Endothelial cell of umbilical vein (primary cell): ENCODE measurements around the gene KRT8. TPM values are rescaled to one million over a fixed set of nuclear protein-coding genes. Genes with fewer than 3 reads are reported as not detected.
A peak's percentile ranks its signal among the peaks of the same experiment; 100 is the strongest.

Experiments used
- BruUV-seq: library from RNA; stranded (reverse); fragments of 400-500 nt; replicated peaks from 2 replicates; lab custom pipeline; 2021; lab: Mats Ljungman, UMichigan
- CTCF ChIA-PET: fragments of 300-600, 350-600 bp; sonication (Branson Sonifier 250); formaldehyde crosslinking; loops from one replicate; lab custom pipeline; 2021; ENCODE audit warnings: antibody characterized with exemption, inconsistent platforms; lab: Charles Lee
- POLR2A ChIA-PET: fragments of 300-600, 350-600 bp; sonication (Branson Sonifier 250); formaldehyde crosslinking; loops from one replicate; lab custom pipeline; 2021; ENCODE audit warnings: antibody characterized with exemption, inconsistent platforms; lab: Charles Lee
- DNase-seq: peaks from one replicate; pipeline ENCODE4 v3.0.0-alpha.2; 2011; ENCODE audit warnings: low read depth, low spot score
- FAIRE-seq: peaks from 2 replicates; lab custom pipeline; 2011; peaks lifted over from hg19 to GRCh38; lab: Jason Lieb, UNC
- H2AFZ ChIP-seq: 2 replicates; pipeline ENCODE4 v1.6.0; 2012; ENCODE audit warnings: low read depth, low read length, control low read depth, inconsistent platforms
- H3K27ac ChIP-seq: 2 replicates; pipeline ENCODE4 v1.5.1; 2011; ENCODE audit warnings: low read depth, mild to moderate bottlenecking, control low read depth, low read length, moderate library complexity; ENCODE audit not compliant: insufficient read depth
- H3K27me3 ChIP-seq, 2 experiments: 2 replicates each; pipeline versions ENCODE4 v1.6.0 to v1.6.1; 2011; ENCODE audit warnings: low read length in 2 of 2, mixed read lengths in 1 of 2; ENCODE audit not compliant: control insufficient read depth in 2 of 2, insufficient read depth in 2 of 2
- H3K36me3 ChIP-seq, 2 experiments: 2 replicates in 1 of 2; 3 replicates in 1 of 2; pipeline ENCODE4 v1.5.1; 2011; ENCODE audit warnings: low read length in 2 of 2, mild to moderate bottlenecking in 1 of 2, moderate library complexity in 1 of 2; ENCODE audit not compliant: control insufficient read depth in 2 of 2, insufficient read depth in 2 of 2; ENCODE audit errors: extremely low read depth in 1 of 2
- H3K4me1 ChIP-seq: 3 replicates; pipeline ENCODE4 v1.5.1; 2011; ENCODE audit warnings: mild to moderate bottlenecking, low read length; ENCODE audit not compliant: control insufficient read depth, insufficient read depth; ENCODE audit errors: extremely low read depth
- H3K4me2 ChIP-seq: 2 replicates; pipeline ENCODE4 v1.6.1; 2011; ENCODE audit warnings: low read length, control low read depth, mixed read lengths; ENCODE audit not compliant: insufficient read depth
- H3K4me3 ChIP-seq, 3 experiments: fragments of 200-600 bp in 1 of 3; sonication (generic), shearing (Covaris generic) in 1 of 3; replicated peaks in 1 of 3; 2 replicates each; pipeline ENCODE4 v1.5.1; 2011 to 2016; ENCODE audit warnings: control low read depth in 3 of 3, low read length in 3 of 3, mild to moderate bottlenecking in 2 of 3, inconsistent platforms in 1 of 3, low read depth in 1 of 3, moderate library complexity in 1 of 3; ENCODE audit not compliant: insufficient read depth in 1 of 3
- H3K79me2 ChIP-seq: 2 replicates; pipeline ENCODE4 v1.6.0; 2012; ENCODE audit warnings: low read length, inconsistent platforms; ENCODE audit not compliant: control insufficient read depth, insufficient read depth
- H3K9ac ChIP-seq: replicated peaks from 2 replicates; pipeline ENCODE3; 2011; ENCODE audit warnings: low read length, control low read depth; ENCODE audit not compliant: insufficient read depth; ENCODE audit errors: extremely low read depth
- H3K9me1 ChIP-seq: replicated peaks from 3 replicates; pipeline ENCODE4 v1.6.0; 2011; ENCODE audit warnings: mild to moderate bottlenecking, low read length; ENCODE audit not compliant: control insufficient read depth, insufficient read depth; ENCODE audit errors: extremely low read depth
- H3K9me3 ChIP-seq: replicated peaks from 2 replicates; pipeline ENCODE4 v1.5.1; 2012; ENCODE audit warnings: low read length, inconsistent platforms; ENCODE audit not compliant: control insufficient read depth, insufficient read depth
- H4K20me1 ChIP-seq: replicated peaks from 2 replicates; pipeline ENCODE3; 2011; ENCODE audit warnings: mild to moderate bottlenecking, low read length; ENCODE audit not compliant: control insufficient read depth, insufficient read depth; ENCODE audit errors: extremely low read depth
- CTCF ChIP-seq, 2 donors: IDR thresholded peaks; 1 replicate in 1 of 2; 2 replicates in 1 of 2; pipeline ENCODE4 v1.5.1; 2011; ENCODE audit warnings: low read length in 2 of 2, mild to moderate bottlenecking in 2 of 2, moderate library complexity in 2 of 2, control low read depth in 1 of 2, inconsistent platforms in 1 of 2, low read depth in 1 of 2; ENCODE audit not compliant: insufficient read depth in 1 of 2; ENCODE audit errors: extremely low read depth in 1 of 2
- EZH2 ChIP-seq: IDR thresholded peaks from 2 replicates; pipeline ENCODE4 v1.6.1; 2012; ENCODE audit warnings: borderline replicate concordance, low read depth, mild to moderate bottlenecking, moderate library complexity, low read length, inconsistent platforms; ENCODE audit not compliant: severe bottlenecking
- FOS ChIP-seq: IDR thresholded peaks from 2 replicates; pipeline ENCODE4 v1.6.1; 2011; ENCODE audit warnings: mild to moderate bottlenecking, low read length, moderate library complexity, borderline replicate concordance; ENCODE audit not compliant: insufficient read depth
- GATA2 ChIP-seq: IDR thresholded peaks from 2 replicates; pipeline ENCODE4 v1.7.0; 2011; ENCODE audit warnings: low read depth, mild to moderate bottlenecking, moderate library complexity, mixed read lengths, low read length; ENCODE audit not compliant: insufficient read length, insufficient read depth
- JUN ChIP-seq: IDR thresholded peaks from 2 replicates; pipeline ENCODE4 v1.6.1; 2011; ENCODE audit warnings: borderline replicate concordance, low read depth; ENCODE audit not compliant: insufficient read length, insufficient read depth
- MYC ChIP-seq: IDR thresholded peaks from one replicate; pipeline ENCODE4 v1.6.1; 2011; ENCODE audit warnings: mild to moderate bottlenecking, low read depth, low read length
- POLR2A ChIP-seq: IDR thresholded peaks from 2 replicates; pipeline ENCODE4 v1.6.1; 2012; ENCODE audit warnings: low read depth, mild to moderate bottlenecking, control low read depth, low read length
- dilution Hi-C: fragments of 300-500 bp; cut with MboI; formaldehyde crosslinking; loops from one replicate; pipeline ENCODE4 v1.15.0; 2019; ENCODE audit warnings: low sequenced_read_pairs; ENCODE audit not compliant: extremely low pct_ligation_motif_present
- intact Hi-C: fragments of 100-400 bp; cut with micrococcal nuclease; formaldehyde crosslinking; loops from one replicate; pipeline ENCODE4 v1.10.0; 2022
- polyA plus RNA-seq, 4 experiments: library from polyadenylated mRNA; depleted of rRNA in 3 of 4; stranded (reverse) in 3 of 4; unstranded in 1 of 4; fragments of >200 nt; gene quantifications; 2 replicates each; pipeline versions ENCODE4 v1.2.1 to v1.2.3, GENCODE V29; 2011 to 2012; ENCODE audit warnings: missing spikeins in 1 of 4
- total RNA-seq: library from RNA; stranded (reverse); gene quantifications from 2 replicates; pipeline ENCODE4 v1.2.3, GENCODE V29; 2021

KRT8 gene
- total and polyA plus RNA-seq, 2 donors (not counting 3 experiments of a cell fraction or from before 2014, with no cell fraction given): 23.5 to 31.7 TPM

- BruUV-seq: no TSS peak
- H3K9me3 ChIP-seq: no peaks in the 10 kb centered on the region
- CTCF ChIA-PET: interaction anchor here (0.8 to 4.5 kb wide), 12 partner anchors 10 to 55 kb away, joined by 3 to 54 read pairs (median 7); partner anchors contain the start of gene KRT18
- dilution Hi-C loops: no loop called here
- H4K20me1 ChIP-seq: no peaks in the 10 kb centered on the region
- intact Hi-C loops: loop anchor here (1.0 kb wide), 5 partner anchors 19 to 54 kb away; partner anchors contain the start of gene KRT18
- no peak overlapping the region for H3K4me3 ChIP-seq
- no peak for TF ChIP-seq JUN
- TF ChIP-seq MYC: no peak
- no peak for TF ChIP-seq CTCF (IDR thresholded peaks at IDR 0.05; ENCODE audit: extremely low read depth in 1 of 2, insufficient read depth in 1 of 2, low read depth in 1 of 2, low read length in 2 of 2)
- TF ChIP-seq EZH2: no peak
- TF ChIP-seq GATA2: no peak
- no peak for TF ChIP-seq FOS
- TF ChIP-seq POLR2A: no peak
- peak overlapping the region; percentile 62 for H3K4me2 ChIP-seq
- no peaks in the 10 kb centered on the region for H3K79me2 ChIP-seq
- POLR2A ChIA-PET: interaction anchor here (0.6 to 1.5 kb wide), 3 partner anchors 23 to 41 kb away, joined by 3 to 4 read pairs (median 3); partner anchors contain the start of gene KRT18
- peak overlapping the region; percentile 57 for H3K9ac ChIP-seq
- FAIRE-seq (no peak), DNase-seq (no peak)
- no peaks in the 10 kb centered on the region for H3K9me1 ChIP-seq
- H3K27me3 ChIP-seq: no peaks in the 10 kb centered on the region
- peak overlapping the region; percentile 96 for H3K27ac ChIP-seq
- no peak overlapping the region for H2AFZ ChIP-seq
- H3K4me1 ChIP-seq: peaks cover 42% of the 10 kb centered on the region
- no peaks in the 10 kb centered on the region for H3K36me3 ChIP-seq
Measured at GRCh38 chr12:52925717-52926595, 21.1 kb upstream of the KRT8 start.
